K562 (cell line): ENCODE results near the gene SLC22A15. TPM values are rescaled to one million over a fixed set of nuclear protein-coding genes. Genes with fewer than 3 reads are reported as not detected.
A peak's percentile ranks its signal among the peaks of the same experiment; 100 is the strongest.

Source experiments
- ATAC-seq: fragments of 200-7000 bp; cut with Tn5 transposase; 3 replicates; pipeline ENCODE4 v1.9.1; 2020; ENCODE audit warnings: moderate library complexity
- BruUV-seq: library from RNA; stranded (reverse); fragments of 400-500 nt; replicated peaks from 2 replicates; lab custom pipeline; 2021; lab: Mats Ljungman, UMichigan
- CTCF ChIA-PET: fragments of 300-600 bp; formaldehyde crosslinking; extraction: SDS; loops from one replicate; lab custom pipeline; 2021; ENCODE audit warnings: low intra/inter-chr PET ratio; lab: Yijun Ruan, JAX
- POLR2A ChIA-PET: fragments of 300-600, 350-650 bp; sonication (Branson Sonifier 250); formaldehyde crosslinking; extraction: SDS; loops from one replicate; lab custom pipeline; 2021; ENCODE audit warnings: antibody characterized with exemption, inconsistent platforms; lab: Yijun Ruan, JAX
- DNase-seq, 4 experiments: peaks; one replicate each; pipeline versions ENCODE4 v3.0.0 to v3.0.0-alpha.2; 2011 to 2018; ENCODE audit warnings: low spot score in 3 of 4, mixed read lengths in 3 of 4; ENCODE audit errors: extremely low read depth in 1 of 4
- FAIRE-seq: peaks from 2 replicates; lab custom pipeline; 2011; peaks lifted over from hg19 to GRCh38; lab: Jason Lieb, UNC
- H2AFZ ChIP-seq: 2 replicates; pipeline ENCODE4 v1.6.0; 2011; ENCODE audit warnings: low read depth, low read length, control low read depth, inconsistent platforms
- H3K27ac ChIP-seq: fragments of 200-600 bp; 3 replicates; pipeline ENCODE4 v1.8.0; 2011; ENCODE audit warnings: low read depth, mild to moderate bottlenecking, control low read depth, inconsistent platforms, low read length, moderate library complexity, mixed read lengths; ENCODE audit errors: extremely low read depth
- H3K27me3 ChIP-seq, 2 experiments: fragments of 300-600 bp in 1 of 2; 2 replicates in 1 of 2; 3 replicates in 1 of 2; pipeline versions ENCODE4 v1.6.0 to v1.8.0; 2011; ENCODE audit warnings: inconsistent platforms in 2 of 2, low read length in 2 of 2, mild to moderate bottlenecking in 1 of 2, mixed read lengths in 1 of 2, moderate library complexity in 1 of 2; ENCODE audit not compliant: control insufficient read depth in 2 of 2, insufficient read depth in 2 of 2
- H3K36me3 ChIP-seq: fragments of 300-600 bp; 3 replicates; pipeline ENCODE4 v1.8.0; 2011; ENCODE audit warnings: mild to moderate bottlenecking, low read length, inconsistent platforms; ENCODE audit not compliant: control insufficient read depth, insufficient read depth
- H3K4me1 ChIP-seq, 2 experiments: fragments of 200-600 bp in 1 of 2; replicated peaks in 1 of 2; 2 replicates in 1 of 2; 3 replicates in 1 of 2; pipeline versions ENCODE4 v1.5.1 to v1.8.0; 2011; ENCODE audit warnings: inconsistent platforms in 2 of 2, low read length in 2 of 2, mild to moderate bottlenecking in 1 of 2, mixed read lengths in 1 of 2, moderate library complexity in 1 of 2; ENCODE audit not compliant: control insufficient read depth in 2 of 2, insufficient read depth in 2 of 2
- H3K4me2 ChIP-seq: 2 replicates; pipeline ENCODE4 v1.6.1; 2011; ENCODE audit warnings: low read length, control low read depth, inconsistent platforms, mixed read lengths; ENCODE audit not compliant: insufficient read depth
- H3K4me3 ChIP-seq: fragments of 200-600 bp; sonication (generic), shearing (Covaris generic); 2 replicates; pipeline ENCODE4 v1.5.1; 2016; ENCODE audit warnings: control low read depth, inconsistent platforms
- H3K79me2 ChIP-seq: fragments of 200-600 bp; 3 replicates; pipeline ENCODE4 v1.8.0; 2011; ENCODE audit warnings: low read length, inconsistent platforms; ENCODE audit not compliant: control insufficient read depth, insufficient read depth
- H3K9ac ChIP-seq, 2 experiments: 2 replicates each; pipeline versions ENCODE4 v1.6.0 to v1.6.1; 2011; ENCODE audit warnings: low read depth in 2 of 2, low read length in 2 of 2, control low read depth in 1 of 2, inconsistent platforms in 1 of 2, mild to moderate bottlenecking in 1 of 2, mixed read lengths in 1 of 2; ENCODE audit not compliant: insufficient read depth in 1 of 2
- H3K9me1 ChIP-seq: one replicate; pipeline ENCODE4 v1.6.0; 2011; ENCODE audit warnings: inconsistent platforms, mild to moderate bottlenecking, low read length, moderate library complexity; ENCODE audit not compliant: control insufficient read depth, insufficient read depth
- H3K9me3 ChIP-seq: replicated peaks from 2 replicates; pipeline ENCODE4 v1.5.1; 2011; ENCODE audit warnings: low read depth, low read length, inconsistent platforms; ENCODE audit not compliant: control insufficient read depth, insufficient read depth
- H4K20me1 ChIP-seq: replicated peaks from 2 replicates; pipeline ENCODE4 v1.6.1; 2011; ENCODE audit warnings: low read length, inconsistent platforms, mixed read lengths; ENCODE audit not compliant: control insufficient read depth, insufficient read depth
- COPS2 ChIP-seq: fragments of 450-650 bp; conservative IDR thresholded peaks from 2 replicates; pipeline ENCODE4 v1.6.1; 2016; ENCODE audit warnings: mild to moderate bottlenecking, moderate library complexity
- POLR2H ChIP-seq: IDR thresholded peaks from 2 replicates; pipeline ENCODE4 v1.6.1; 2016; ENCODE audit warnings: missing genetic modification characterization, low read depth, mild to moderate bottlenecking, control low read depth, missing compliant biosample characterization, moderate library complexity
- WGBS: fragments of 100-300 bp; shearing (Covaris generic); methylation state at CpG from one replicate; pipeline ENCODE4 v1.1.6; 2016; ENCODE audit warnings: low coverage, mixed read lengths; ENCODE audit not compliant: insufficient coverage; ENCODE audit errors: missing lambda C conversion rate; 5-methylcytosine and 5-hydroxymethylcytosine counted together
- in situ Hi-C: fragments of 300-500 bp; cut with MboI; formaldehyde crosslinking; loops from 4 replicates; pipeline ENCODE4 v1.15.0; 2018; ENCODE audit warnings: inconsistent platforms, mixed read lengths
- intact Hi-C: fragments of 100-400 bp; cut with micrococcal nuclease; formaldehyde crosslinking; loops from 2 replicates; pipeline ENCODE4 v1.14.2; 2022
- polyA plus RNA-seq, 8 experiments: library from polyadenylated mRNA; depleted of rRNA in 4 of 8; stranded (reverse) in 5 of 8; unstranded in 3 of 8; fragments of >200 nt; fragmentation: Nextera tagmentation in 2 of 8; fragmentation: Illumina TruSeq in 1 of 8; extraction: Ambion mirVana in 2 of 8; extraction: Trizol in 1 of 8; gene quantifications; 2 replicates each; pipeline versions ENCODE4 v1.2.1 to v1.2.3, GENCODE V29; 2011 to 2014; ENCODE audit warnings: inconsistent platforms in 1 of 8, missing spikeins in 1 of 8
- total RNA-seq, 7 experiments: library from RNA; depleted of rRNA in 6 of 7; stranded (reverse); fragments of >200 nt in 6 of 7; fragmentation: Illumina TruSeq in 2 of 7; extraction: Trizol in 2 of 7; gene quantifications; 2 replicates each; pipeline versions ENCODE4 v1.2.1 to v1.2.3, GENCODE V29; 2011 to 2021; ENCODE audit warnings: low replicate concordance in 1 of 7

The SLC22A15 gene
- total and polyA plus RNA-seq, 9 of the 15 experiments (the other 6 are each of a cell fraction or from before 2014, with no cell fraction given): 0.24 to 2.7 (median 1.2) TPM

DNA sequence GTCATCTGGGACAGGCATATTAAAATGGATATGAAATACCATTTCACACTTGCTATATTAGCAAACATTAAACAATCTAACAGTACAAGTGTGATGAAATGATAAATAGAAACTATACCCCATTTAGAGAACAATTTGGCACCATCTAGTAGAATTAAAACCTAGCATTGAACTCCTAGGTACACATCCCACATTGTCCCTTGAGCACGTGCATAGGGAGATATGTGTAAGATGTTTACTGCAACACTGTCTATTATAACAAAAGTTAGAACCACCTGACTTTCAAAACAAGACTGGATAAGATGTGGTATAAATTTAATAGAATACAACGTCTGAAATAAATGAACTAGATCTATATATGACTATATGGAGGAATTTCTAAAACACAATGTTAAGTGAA, 3.8 kb downstream of the SLC22A15 start:
- ChIA-PET CTCF (no interaction called here), POLR2A (no interaction called here)
- no peaks in the 10 kb centered on the region for H3K79me2 ChIP-seq
- intact Hi-C loops (loop anchor here (10.0 kb wide), 1 partner anchor 95 kb away; no protein-coding TSS in a partner anchor), in situ Hi-C loops (loop anchor here (5.0 kb wide), 2 partner anchors 173 to 373 kb away; no protein-coding TSS in a partner anchor)
- H3K27me3 ChIP-seq: peaks cover 12 to 18% of the 10 kb centered on the region in 2 experiments; a peak in 4 of 5 replicates
- 2% methylated on average over 2 of the region's 2 CpGs for WGBS
- H3K36me3 ChIP-seq: no peaks in the 10 kb centered on the region
- H4K20me1 ChIP-seq: no peaks in the 10 kb centered on the region
- BruUV-seq: no TSS peak
- H2AFZ ChIP-seq: no peak overlapping the region
- H3K9me1 ChIP-seq: no peaks in the 10 kb centered on the region
- peaks cover 0 to 12% of the 10 kb centered on the region in 2 experiments; a peak in 2 of 5 replicates for H3K4me1 ChIP-seq
- H3K4me3 ChIP-seq: no peak overlapping the region
- H3K9ac ChIP-seq: no peak overlapping the region
- no peak for DNase-seq
- TF ChIP-seq COPS2 (no peak), POLR2H (tag) (peak; percentile 34; the same call in 1 of the 2 replicates)
- no peak overlapping the region for H3K27ac ChIP-seq
- H3K4me2 ChIP-seq: no peak overlapping the region
- ATAC-seq: no peak
- FAIRE-seq: no peak
- no peaks in the 10 kb centered on the region for H3K9me3 ChIP-seq
